ENCODE measurements around the gene DHODH. TPM values are rescaled to one million over a fixed set of nuclear protein-coding genes. Genes with fewer than 3 reads are reported as not detected.
A peak's percentile ranks its signal among the peaks of the same experiment; 100 is the strongest.

Gene DHODH
- total and polyA plus RNA-seq, 2 of the 13 experiments (the other 11 are each of a cell fraction or from before 2014, with no cell fraction given) = 10.7 to 16.4 TPM

DNA sequence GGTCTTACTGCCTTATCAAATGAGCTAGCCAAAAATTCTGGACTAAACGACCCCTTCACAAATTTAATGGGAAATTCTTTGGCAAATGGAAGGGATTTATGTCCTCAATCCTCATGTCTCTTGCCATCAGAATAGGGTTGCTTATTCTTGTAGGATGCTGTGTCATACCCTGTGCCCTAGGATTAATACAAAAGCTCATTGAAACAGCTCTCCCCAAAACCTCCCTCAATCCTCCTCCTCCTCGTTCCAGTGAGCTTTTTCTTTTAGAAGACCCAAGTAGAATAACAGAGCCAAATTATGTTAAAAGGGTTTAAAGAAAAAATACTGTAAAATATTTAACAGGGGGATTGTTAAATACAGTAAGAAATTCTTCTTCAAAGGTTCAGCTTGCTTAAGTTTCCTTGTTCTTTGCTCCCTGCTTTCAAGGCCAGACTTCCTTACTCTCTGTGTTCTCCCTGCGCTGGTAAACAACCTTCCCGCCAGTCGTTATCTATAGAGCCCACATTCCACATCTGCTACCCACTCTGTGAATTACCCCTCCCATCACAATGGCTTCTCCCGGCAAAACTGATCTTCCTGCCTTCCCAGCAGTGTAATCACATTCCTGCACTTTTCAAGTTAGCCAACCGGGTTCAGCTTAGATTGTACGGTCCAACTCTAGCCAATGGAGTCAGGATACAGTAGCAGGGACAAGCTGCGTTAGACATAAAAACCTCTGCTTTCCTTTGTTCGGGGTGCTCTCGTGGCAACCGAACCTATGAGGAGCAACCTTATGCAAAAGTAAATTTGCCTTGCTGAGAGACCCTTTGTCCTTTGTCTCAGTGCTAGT, 64.2 kb downstream of the DHODH start (continued):
- TF ChIP-seq, protein P1, sequence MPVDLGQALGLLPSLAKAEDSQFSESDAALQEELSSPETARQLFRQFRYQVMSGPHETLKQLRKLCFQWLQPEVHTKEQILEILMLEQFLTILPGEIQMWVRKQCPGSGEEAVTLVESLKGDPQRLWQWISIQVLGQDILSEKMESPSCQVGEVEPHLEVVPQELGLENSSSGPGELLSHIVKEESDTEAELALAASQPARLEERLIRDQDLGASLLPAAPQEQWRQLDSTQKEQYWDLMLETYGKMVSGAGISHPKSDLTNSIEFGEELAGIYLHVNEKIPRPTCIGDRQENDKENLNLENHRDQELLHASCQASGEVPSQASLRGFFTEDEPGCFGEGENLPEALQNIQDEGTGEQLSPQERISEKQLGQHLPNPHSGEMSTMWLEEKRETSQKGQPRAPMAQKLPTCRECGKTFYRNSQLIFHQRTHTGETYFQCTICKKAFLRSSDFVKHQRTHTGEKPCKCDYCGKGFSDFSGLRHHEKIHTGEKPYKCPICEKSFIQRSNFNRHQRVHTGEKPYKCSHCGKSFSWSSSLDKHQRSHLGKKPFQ (CRISPR knock-in tag; IDR thresholded peaks at IDR 0.05; ENCODE audit: insufficient replicate concordance) = no peak
- TF ChIP-seq ZBTB7B (CRISPR knock-in tag; IDR thresholded peaks at IDR 0.05) = no peak
- TF ChIP-seq, protein P2, sequence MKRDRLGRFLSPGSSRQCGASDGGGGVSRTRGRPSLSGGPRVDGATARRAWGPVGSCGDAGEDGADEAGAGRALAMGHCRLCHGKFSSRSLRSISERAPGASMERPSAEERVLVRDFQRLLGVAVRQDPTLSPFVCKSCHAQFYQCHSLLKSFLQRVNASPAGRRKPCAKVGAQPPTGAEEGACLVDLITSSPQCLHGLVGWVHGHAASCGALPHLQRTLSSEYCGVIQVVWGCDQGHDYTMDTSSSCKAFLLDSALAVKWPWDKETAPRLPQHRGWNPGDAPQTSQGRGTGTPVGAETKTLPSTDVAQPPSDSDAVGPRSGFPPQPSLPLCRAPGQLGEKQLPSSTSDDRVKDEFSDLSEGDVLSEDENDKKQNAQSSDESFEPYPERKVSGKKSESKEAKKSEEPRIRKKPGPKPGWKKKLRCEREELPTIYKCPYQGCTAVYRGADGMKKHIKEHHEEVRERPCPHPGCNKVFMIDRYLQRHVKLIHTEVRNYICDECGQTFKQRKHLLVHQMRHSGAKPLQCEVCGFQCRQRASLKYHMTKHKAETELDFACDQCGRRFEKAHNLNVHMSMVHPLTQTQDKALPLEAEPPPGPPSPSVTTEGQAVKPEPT (CRISPR knock-in tag; IDR thresholded peaks at IDR 0.05; ENCODE audit: low read depth) = no peak
- TF ChIP-seq DPF2 (CRISPR knock-in tag; IDR thresholded peaks at IDR 0.05; ENCODE audit: borderline replicate concordance, low read depth) = no peak
- no peak for TF ChIP-seq FLYWCH1 (CRISPR knock-in tag; IDR thresholded peaks at IDR 0.05)
- no peak for TF ChIP-seq WIZ (CRISPR knock-in tag; IDR thresholded peaks at IDR 0.05)
- TF ChIP-seq, protein P3, sequence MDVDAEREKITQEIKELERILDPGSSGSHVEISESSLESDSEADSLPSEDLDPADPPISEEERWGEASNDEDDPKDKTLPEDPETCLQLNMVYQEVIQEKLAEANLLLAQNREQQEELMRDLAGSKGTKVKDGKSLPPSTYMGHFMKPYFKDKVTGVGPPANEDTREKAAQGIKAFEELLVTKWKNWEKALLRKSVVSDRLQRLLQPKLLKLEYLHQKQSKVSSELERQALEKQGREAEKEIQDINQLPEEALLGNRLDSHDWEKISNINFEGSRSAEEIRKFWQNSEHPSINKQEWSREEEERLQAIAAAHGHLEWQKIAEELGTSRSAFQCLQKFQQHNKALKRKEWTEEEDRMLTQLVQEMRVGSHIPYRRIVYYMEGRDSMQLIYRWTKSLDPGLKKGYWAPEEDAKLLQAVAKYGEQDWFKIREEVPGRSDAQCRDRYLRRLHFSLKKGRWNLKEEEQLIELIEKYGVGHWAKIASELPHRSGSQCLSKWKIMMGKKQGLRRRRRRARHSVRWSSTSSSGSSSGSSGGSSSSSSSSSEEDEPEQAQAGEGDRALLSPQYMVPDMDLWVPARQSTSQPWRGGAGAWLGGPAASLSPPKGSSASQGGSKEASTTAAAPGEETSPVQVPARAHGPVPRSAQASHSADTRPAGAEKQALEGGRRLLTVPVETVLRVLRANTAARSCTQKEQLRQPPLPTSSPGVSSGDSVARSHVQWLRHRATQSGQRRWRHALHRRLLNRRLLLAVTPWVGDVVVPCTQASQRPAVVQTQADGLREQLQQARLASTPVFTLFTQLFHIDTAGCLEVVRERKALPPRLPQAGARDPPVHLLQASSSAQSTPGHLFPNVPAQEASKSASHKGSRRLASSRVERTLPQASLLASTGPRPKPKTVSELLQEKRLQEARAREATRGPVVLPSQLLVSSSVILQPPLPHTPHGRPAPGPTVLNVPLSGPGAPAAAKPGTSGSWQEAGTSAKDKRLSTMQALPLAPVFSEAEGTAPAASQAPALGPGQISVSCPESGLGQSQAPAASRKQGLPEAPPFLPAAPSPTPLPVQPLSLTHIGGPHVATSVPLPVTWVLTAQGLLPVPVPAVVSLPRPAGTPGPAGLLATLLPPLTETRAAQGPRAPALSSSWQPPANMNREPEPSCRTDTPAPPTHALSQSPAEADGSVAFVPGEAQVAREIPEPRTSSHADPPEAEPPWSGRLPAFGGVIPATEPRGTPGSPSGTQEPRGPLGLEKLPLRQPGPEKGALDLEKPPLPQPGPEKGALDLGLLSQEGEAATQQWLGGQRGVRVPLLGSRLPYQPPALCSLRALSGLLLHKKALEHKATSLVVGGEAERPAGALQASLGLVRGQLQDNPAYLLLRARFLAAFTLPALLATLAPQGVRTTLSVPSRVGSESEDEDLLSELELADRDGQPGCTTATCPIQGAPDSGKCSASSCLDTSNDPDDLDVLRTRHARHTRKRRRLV (CRISPR knock-in tag; IDR thresholded peaks at IDR 0.05) = no peak
- no peak for TF ChIP-seq JUNB (CRISPR knock-in tag; IDR thresholded peaks at IDR 0.05; ENCODE audit: borderline replicate concordance)
- TF ChIP-seq, protein P4, sequence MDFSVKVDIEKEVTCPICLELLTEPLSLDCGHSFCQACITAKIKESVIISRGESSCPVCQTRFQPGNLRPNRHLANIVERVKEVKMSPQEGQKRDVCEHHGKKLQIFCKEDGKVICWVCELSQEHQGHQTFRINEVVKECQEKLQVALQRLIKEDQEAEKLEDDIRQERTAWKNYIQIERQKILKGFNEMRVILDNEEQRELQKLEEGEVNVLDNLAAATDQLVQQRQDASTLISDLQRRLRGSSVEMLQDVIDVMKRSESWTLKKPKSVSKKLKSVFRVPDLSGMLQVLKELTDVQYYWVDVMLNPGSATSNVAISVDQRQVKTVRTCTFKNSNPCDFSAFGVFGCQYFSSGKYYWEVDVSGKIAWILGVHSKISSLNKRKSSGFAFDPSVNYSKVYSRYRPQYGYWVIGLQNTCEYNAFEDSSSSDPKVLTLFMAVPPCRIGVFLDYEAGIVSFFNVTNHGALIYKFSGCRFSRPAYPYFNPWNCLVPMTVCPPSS (IDR thresholded peaks at IDR 0.05) = no peak
- TF ChIP-seq, protein P5, sequence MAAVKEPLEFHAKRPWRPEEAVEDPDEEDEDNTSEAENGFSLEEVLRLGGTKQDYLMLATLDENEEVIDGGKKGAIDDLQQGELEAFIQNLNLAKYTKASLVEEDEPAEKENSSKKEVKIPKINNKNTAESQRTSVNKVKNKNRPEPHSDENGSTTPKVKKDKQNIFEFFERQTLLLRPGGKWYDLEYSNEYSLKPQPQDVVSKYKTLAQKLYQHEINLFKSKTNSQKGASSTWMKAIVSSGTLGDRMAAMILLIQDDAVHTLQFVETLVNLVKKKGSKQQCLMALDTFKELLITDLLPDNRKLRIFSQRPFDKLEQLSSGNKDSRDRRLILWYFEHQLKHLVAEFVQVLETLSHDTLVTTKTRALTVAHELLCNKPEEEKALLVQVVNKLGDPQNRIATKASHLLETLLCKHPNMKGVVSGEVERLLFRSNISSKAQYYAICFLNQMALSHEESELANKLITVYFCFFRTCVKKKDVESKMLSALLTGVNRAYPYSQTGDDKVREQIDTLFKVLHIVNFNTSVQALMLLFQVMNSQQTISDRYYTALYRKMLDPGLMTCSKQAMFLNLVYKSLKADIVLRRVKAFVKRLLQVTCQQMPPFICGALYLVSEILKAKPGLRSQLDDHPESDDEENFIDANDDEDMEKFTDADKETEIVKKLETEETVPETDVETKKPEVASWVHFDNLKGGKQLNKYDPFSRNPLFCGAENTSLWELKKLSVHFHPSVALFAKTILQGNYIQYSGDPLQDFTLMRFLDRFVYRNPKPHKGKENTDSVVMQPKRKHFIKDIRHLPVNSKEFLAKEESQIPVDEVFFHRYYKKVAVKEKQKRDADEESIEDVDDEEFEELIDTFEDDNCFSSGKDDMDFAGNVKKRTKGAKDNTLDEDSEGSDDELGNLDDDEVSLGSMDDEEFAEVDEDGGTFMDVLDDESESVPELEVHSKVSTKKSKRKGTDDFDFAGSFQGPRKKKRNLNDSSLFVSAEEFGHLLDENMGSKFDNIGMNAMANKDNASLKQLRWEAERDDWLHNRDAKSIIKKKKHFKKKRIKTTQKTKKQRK (IDR thresholded peaks at IDR 0.05; ENCODE audit: low read length) = no peak
- TF ChIP-seq KLF9 (CRISPR knock-in tag; IDR thresholded peaks at IDR 0.05; ENCODE audit: low read depth) = no peak
- TF ChIP-seq SP4 (CRISPR knock-in tag; IDR thresholded peaks at IDR 0.05) = peak; percentile 53; the same call in 1 of the 2 replicates
- no peak for TF ChIP-seq ZNF225 (CRISPR knock-in tag; IDR thresholded peaks at IDR 0.05)
